ENCODE results near the gene PLCB1.

The PLCB1 gene

GRCh38 chr20:8248051-8248450 is 116.0 kb downstream of the PLCB1 start:
- DNase-seq, result no peak

- DNase-seq, result no peak
Observed at GRCh38 chr20:8249634-8250033, 117.6 kb downstream of the PLCB1 start.

- no peak for DNase-seq
Observed at GRCh38 chr20:8250539-8251200, 118.6 kb downstream of the PLCB1 start.

GRCh38 chr20:8251201-8251575 is 119.1 kb downstream of the PLCB1 start:
- DNase-seq, result no peak

- DNase-seq, result no peak
Observed at GRCh38 chr20:8254911-8255582, 123.0 kb downstream of the PLCB1 start.

- DNase-seq, result no peak
Observed at GRCh38 chr20:8255945-8256632, 124.0 kb downstream of the PLCB1 start.

GRCh38 chr20:8260837-8261251 is 128.8 kb downstream of the PLCB1 start:
- DNase-seq, result no peak

- DNase-seq, result no peak
Observed at GRCh38 chr20:8262721-8263120, 130.7 kb downstream of the PLCB1 start.

GRCh38 chr20:8265588-8265987 is 133.5 kb downstream of the PLCB1 start:
- DNase-seq, result no peak

GRCh38 chr20:8267009-8267408 is 134.9 kb downstream of the PLCB1 start:
- DNase-seq, result no peak

GRCh38 chr20:8271727-8272126 is 139.7 kb downstream of the PLCB1 start:
- no peak for DNase-seq

GRCh38 chr20:8272766-8273165 is 140.7 kb downstream of the PLCB1 start:
- DNase-seq, result no peak

- DNase-seq, result no peak
Observed at GRCh38 chr20:8284902-8285301, 152.8 kb downstream of the PLCB1 start.

- DNase-seq, result no peak
Observed at GRCh38 chr20:8287340-8287739, 155.3 kb downstream of the PLCB1 start.

- DNase-seq, result no peak
Observed at GRCh38 chr20:8291200-8291599, 159.1 kb downstream of the PLCB1 start.

- no peak for DNase-seq
Observed at GRCh38 chr20:8291873-8292272, 159.8 kb downstream of the PLCB1 start.

GRCh38 chr20:8292793-8293192 is 160.7 kb downstream of the PLCB1 start:
- no peak for DNase-seq

- DNase-seq, result no peak
Observed at GRCh38 chr20:8293750-8294149, 161.7 kb downstream of the PLCB1 start.

GRCh38 chr20:8296536-8296935 is 164.5 kb downstream of the PLCB1 start:
- DNase-seq, result no peak

- no peak for DNase-seq
Observed at GRCh38 chr20:8298426-8299043, 166.5 kb downstream of the PLCB1 start.

- DNase-seq, result no peak
Observed at GRCh38 chr20:8299921-8300320, 167.9 kb downstream of the PLCB1 start.

GRCh38 chr20:8301655-8302054 is 169.6 kb downstream of the PLCB1 start:
- no peak for DNase-seq

GRCh38 chr20:8303651-8304050 is 171.6 kb downstream of the PLCB1 start:
- no peak for DNase-seq

Measured in GOT3 (cell line).